HUDEP-2 (cell line): ENCODE results near the gene UNC13D.

ENCODE experiments used
- DNase-seq, 76 experiments: peaks; one replicate each; lab custom pipeline; 2025; ENCODE audit not compliant: unreplicated experiment in 76 of 76; lab: John Stamatoyannopoulos, UW

Gene UNC13D

DNA sequence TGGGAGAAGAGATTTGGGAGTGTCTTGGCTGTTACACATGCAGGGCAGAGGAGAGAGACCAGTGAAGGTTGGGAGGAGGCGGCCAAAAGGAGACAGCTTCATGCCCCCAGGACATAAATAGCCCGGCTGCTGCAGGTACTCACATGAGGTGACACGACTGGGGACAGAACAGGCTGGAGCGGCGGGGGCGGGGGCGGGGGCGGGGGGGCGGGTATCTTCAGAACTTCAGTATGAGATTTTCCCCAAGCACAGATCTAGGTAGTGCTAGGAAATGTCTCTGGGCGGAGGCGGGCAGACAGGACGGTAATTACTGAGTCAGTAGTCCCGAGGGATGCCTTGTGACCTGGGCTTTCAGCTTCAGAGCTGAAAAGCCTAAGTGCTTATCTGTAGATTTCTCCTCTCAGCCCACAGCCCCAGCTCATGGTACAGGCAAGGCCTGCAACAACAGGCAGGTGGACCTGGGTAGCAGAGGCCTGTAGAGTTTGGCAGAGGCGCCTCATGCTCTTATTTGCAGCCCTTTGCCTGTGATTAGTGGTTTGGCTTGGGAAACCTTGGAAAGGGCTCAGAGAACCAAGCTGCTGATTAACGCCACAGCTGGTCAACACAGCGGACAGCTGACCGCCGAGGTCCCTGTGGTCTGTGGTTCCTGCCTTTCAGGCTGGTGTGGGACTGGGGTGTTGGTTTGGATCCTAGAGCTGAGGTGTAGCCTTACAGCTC is 35.1 kb downstream of the UNC13D start:
- peak in 5 of 76 experiments; percentile 14 to 27 (median 24) for DNase-seq

DNA sequence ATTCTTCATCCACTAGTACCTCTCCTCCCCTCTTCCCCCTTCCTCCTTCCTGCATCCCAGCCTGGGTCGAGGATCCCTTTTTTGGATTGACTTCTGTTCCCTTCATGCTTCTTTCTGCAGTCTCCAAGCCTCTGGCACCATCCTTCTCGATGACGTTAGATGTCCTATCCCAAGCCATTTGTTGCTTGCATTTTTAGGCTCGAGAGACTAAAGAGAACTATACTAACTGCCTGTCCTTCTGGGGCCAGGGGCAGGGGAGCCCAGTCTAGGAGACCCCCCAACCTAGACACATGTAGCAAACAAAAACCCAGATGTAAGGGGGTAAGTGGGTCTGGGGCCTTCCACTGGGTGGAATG is 35.7 kb downstream of the UNC13D start:
- DNase-seq, result no peak

DNA sequence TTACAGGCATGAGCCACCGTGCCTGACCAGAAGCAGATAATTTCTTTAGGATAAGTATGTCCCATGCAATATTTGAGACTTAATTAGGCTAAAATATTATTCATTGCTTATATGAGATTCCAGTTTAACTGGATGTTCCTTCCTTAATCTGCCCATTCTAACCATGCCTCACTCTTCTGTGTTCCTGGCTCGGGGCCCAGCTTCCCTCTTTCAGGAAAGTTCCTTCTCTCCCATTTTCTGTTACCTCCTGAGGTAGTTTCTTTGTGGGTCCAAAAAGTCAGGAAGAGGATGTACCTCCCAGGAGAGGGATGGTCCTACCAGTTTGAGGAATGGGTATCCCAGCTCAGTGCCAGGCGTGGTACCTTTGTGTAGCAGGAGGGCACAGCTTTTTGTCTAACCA is 36.3 kb downstream of the UNC13D start:
- DNase-seq, result no peak

DNA sequence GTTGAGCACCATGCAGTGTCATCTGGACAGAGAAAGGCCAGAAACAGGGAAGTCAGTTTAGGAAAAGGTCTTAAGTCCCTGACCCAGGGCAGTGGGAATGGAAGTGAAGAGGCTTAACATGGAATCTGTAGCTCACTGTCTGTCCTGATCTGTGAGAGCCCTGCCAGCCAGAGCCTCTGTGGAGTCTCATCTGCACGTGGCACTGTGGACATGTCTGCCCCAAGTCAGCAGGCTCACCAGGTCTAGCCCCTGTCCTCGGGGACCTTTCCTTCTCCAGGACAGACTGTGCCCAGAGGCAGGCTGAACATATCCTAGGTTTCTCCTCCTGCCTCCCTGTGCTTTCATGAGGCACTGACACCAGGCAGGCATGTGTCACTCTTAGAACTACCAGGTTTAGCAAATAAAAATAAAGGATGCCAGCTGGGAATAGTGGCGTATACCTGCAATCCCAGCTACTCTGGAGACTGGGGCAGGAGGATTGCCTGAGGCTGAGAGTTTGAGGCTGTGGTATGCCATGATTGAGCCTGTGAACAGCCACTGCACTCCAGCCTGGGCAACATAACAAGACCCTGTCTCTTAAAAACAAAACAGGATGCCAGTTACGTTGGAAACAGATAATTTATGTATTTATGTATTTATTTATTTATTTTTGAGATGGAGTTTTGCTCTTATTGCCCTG is 37.2 kb downstream of the UNC13D start:
- DNase-seq, result no peak

DNA sequence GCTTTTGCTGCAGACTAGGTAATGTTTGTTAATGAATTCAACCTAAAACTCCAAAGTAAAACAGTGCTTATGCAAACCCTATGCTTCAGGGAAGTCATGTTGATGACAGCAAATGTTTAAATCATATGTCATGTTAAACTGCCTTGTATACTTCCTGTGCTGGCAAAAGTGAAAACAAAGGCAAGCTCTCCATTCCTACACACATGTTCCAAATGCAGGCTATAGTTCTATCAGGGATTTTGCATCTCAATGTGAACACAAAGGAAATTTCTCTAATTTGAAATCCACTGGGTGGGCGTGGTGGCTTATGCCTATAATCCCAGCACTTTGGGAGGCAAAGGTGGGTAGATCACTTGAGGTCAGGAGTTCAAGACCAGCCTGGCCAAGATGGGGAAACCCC is 40.3 kb downstream of the UNC13D start:
- no peak for DNase-seq

DNA sequence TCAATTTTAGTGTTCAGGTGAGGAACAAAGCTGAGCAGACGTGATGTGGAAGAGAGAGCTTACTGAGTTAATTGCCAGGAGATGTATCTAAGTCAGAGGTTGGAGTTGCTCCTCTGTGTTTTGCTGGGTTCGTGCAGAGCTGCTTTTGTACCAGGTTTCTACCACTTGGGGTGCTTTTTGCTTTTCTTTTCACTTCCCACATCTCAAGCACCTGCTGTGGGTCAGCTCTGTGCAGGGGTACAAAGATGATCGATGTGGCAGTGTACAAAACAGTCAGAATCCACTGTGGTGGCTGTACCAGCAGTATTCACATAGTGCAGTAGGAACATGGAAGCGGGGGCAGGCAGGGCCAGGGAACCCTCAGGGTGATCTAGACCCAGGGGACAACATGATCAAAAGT is 44.8 kb downstream of the UNC13D start:
- no peak for DNase-seq

DNA sequence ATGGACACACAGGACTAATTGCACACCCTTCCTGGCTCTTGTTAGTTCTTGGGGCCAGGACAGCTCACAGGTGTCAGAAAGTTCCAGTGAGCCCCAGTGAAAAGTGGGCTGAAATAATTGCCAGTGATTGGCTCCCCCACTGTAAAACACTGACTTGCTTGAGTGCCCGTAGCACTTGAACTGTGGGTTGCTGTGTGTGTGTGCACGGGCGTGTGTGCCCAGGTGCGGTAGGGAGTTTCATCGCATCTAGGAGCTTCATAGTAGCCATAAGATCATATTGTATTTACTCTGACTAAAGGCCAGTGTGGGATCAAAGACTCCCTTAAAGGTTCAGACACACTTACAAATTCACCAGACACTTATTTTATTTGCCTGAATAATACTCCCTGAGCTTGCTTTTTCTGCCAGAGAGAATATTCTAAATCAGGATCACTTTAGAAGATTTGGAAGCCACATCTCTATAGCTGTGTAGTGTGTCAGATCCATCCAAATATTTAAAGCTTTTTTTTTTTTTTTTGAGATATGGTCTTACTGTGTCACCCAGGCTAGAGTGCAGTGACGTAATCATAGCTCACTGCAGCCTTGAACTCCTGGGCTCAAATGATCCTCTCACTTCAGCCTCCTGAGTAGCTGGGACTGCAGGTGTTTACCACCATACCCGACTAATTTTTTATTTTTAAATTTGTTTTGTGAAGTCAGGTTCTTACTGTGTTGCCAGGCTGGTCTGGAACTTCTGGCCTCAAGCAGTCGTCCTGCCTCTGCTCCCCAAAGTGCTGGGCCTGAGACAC is 48.2 kb downstream of the UNC13D start:
- DNase-seq, result no peak

DNA sequence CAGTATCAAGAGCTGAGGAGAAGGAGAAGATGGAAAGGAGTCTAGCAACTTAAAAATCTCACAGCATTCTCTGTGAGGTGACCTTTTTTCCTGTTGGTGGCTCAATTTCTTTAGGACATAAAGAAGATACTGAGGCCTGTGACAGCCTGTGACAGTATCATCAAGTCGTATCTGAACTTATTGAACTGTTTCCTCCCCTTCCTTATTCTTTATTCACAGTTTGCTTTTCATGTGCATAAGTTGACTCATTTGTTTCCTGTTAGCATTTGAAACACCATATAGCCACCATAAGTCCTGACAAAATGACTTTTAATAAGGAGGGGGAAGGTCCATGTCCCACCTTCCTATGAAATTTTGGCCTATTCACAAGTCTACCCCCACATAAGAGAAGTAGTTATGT is 50.7 kb downstream of the UNC13D start:
- DNase-seq, result no peak

DNA sequence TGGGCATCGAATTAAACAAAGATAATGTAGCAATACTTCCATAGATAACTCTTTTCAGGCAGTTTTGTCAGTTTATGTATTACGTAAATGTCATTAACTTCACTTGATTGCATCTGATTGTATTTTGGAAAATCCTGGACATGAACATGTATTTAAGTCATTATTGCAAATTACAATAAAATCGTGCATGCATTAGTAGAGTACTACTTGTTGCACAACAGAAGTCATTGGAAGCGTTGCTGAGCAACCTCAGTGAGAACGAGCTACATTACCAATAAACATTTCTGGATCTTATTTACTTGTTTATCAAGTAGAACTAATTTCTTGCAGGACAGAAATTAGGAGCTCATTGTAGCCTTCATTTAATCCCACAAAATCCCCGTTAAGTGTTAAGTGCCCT is 53.0 kb downstream of the UNC13D start:
- DNase-seq, result no peak

DNA sequence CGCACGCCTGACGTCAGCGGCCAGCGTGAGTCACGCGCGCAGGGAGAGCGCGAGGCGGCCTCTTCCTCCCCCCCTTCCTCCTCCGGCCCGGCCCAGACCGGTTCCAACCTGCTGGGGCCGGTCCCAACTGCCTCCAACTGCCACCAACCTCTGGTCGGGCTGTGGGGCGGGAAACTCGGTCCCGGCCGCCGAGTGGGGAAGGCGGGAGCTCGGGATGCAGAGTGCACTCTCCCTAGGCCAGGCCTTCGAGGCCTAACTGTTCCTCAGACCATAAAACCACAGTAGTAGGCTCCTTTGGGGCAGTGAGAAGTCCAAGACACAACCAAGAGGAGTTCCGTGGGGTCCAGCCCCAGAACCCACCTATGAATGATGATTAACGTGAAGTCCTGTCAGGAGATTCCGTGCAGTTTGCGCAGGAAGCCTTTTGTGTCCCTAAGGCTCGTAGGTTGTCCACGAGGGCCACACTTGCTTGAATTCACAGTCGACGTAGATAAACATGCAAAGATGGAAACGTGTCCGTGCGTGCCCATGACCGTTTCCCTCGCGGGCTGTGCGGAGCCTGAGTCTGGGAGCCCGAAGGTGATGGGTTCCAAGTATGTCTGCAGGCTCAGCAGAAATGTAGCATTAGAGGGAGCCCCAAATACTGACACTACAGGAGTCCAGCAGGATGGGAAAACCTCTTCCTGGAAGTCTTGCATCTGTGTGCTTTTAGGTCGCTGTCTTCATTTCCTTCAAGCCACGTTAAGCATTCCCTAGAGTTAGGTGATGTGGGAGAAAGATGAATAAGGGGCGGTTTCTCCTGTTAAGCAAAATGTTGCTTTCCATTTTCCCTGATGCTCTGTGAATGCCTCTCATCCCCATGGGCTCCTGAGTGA is 59.0 kb downstream of the UNC13D start:
- peak; percentile 45 to 98 (median 88) for DNase-seq

DNA sequence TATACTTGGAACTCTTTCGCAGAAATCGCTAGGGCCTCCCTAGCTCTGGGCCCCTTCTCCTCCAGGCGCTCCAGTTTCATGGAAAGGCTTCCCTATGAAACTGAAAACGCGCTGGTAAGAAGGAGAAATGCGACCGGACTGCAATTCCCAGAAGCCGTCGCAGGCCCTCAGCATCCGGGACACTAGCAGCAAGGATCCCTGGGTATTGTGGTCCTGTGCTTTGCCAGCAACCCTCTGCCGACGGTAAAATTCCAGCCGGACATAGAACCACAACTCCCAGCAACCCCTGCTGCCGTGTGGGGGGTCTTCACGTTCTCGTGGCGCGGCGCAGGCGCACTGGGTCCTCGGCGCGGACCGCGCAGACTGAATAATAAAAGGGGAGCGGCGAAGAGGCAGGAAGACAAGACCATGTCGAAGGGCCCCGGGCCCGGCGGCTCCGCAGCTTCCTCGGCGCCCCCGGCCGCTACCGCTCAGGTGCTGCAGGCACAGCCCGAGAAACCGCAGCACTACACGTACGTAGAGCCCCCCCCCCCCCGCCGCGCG is 59.7 kb downstream of the UNC13D start, which contains the start of gene UNK:
UNK (plus strand) TSS at position 334 of the 543 bp plus-strand sequence; CDS start at position 409, 75 bp downstream.
- peak; percentile 77 to 98 (median 94) for DNase-seq

DNA sequence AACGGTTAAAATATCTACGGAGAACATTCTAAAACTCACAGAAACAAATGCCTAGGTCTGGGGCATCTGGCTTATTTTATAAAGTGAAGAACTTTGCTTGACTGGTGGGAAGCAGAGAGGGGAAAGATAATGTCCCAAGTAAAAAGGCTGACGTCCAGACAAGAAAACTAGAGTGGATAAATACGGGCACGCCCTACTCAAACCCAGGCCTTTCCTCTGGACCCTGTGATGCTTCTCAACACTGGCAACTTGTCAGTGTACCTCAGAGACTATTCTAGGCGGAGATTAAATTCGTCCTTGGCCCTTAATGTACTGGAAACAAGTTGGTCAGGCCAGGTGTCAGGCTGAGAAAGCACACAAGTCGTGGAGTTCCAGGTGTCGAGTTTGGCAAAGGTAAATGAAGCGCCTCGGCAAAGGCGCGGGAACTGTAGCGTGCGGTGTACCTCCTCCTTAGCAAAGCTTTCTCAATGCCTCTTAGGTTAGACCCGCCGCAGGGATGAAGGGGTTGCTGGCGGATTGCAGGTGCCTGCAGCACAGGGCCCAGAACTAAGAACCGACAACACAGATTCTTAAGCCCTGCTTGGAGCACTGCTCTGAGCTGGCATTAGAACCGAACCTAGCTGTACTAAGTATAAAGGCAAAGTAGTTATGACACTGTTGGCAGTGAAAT is 60.3 kb downstream of the UNC13D start:
- DNase-seq, result peak in 3 of 76 experiments; percentile 36 to 71 (median 54)

DNA sequence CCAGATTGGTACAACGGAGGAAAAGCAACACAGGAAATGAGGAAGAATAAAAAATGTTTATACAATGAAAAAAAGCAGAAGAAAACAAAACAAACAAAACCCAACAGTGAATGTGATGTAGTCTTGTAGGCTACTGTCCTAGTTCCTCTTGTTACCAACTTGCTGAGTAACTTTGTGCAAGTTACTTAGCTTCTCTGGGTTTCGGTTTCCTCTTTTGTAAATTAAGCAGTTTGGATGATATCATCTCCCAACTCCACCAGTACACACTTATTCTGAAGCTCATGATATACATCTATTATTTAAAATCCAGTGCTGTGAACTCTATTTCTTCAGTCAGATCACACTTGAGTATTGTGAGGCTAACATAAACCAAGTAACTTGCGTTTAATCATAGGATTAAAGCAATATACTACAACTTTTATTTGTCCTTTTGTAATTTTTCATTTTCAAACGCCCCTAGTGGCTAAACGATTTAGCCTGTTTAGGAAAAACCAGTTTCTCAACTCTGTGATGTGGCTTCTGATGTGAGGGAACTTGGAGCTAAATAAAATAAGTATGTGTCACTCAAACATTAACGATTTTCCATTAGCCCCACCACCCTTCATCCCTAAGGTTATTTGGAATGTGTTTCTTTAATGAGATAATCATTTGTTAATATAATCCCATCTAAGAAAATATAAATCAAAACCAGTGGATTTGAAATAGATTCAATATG is 61.0 kb downstream of the UNC13D start:
- peak in 24 of 76 experiments; percentile 10 to 79 (median 34) for DNase-seq

DNA sequence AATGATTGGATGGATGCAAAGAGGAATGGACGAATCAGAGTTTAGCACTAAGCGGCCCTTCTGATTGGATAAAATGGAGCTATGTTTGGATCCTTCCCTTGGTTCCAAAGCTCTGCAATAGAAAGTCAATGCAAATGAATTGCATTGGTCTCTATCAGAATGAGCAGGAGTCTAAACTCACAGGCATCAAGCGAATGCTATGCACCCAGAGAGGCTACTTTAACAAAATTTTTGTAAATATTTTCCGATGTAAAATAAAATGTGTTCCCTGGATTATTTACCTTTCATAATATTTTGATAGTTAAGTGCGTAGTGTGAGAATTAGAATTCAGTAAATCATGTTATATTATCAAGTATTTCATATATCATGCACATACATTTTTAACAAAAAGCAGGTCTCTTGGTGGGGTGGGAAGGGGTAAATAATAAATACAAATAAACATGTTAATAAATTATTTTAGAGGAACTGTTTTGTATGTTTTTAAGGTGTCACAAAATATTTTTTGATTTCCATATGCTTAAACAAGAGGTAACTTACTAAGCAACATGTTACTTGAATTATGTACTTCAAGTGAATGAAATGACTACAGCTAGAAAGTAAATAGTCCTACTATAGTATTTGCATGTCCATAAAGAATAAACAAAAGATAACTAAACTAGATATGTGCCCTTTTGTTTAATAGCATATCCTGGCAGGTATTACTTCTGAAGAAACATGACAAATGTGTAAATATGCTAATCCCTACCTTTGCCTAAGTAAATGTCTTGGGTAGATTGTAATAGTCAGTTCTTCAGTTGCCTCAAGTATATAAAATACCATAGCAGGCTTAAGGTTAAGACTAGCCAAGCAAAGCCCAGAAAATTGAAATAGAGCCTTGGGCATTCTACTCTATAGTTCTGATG is 64.0 kb downstream of the UNC13D start:
- no peak for DNase-seq

DNA sequence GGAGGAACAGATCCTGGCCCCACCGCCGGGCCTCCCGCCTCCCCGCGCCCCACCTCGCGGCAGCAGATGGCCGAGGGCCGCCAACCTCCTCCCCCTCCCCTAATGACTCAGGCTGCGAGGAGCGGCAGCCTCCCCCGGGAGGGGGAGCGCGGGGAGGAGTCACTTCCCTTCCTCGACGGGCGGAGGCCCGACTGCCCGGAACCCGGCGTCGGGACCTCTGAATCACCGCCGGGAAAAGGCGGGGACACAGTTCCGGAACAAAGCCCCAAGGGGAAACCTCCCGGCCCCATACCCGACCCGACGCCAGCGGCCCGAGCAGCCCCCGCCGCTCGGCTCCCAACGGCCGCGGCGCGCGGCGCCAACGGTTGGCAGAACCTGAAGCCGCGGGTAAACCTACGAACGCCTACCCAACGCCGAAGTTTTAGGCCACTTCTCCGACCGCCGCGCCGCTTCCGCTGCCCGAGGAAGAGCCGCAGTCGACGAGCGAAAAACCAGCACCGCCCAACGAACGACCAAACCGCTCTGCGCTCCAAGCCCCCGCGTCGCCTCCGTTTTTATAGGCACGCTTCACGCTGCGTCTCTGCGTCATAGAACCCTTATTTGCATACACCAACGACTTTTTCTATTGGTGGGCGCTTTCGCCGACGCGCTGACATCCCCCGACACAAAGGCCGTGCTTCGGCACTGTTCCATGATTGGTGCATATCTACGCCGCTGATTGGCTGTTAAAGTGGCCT is 64.8 kb downstream of the UNC13D start:
- peak in 75 of 76 experiments; percentile 64 to 99 (median 97) for DNase-seq

DNA sequence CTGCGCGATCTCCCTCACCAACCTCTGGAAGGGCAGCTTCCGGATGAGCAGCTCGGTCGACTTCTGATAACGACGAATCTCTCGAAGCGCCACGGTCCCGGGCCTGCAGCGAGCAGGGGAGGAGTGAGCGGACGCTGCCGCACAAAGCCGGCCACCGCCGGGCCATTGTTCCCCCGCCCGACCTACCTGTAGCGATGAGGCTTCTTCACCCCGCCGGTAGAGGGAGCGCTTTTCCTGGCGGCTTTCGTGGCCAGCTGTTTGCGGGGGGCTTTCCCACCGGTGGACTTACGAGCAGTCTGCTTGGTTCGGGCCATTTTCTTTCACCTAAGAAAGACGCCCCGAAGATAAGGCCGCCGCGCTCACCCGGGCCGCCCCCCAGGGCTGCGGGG is 65.3 kb downstream of the UNC13D start:
- DNase-seq, result peak in 42 of 76 experiments; percentile 21 to 82 (median 65)
